Activated effector memory CD4-positive, alpha-beta T cell treated with anti-CD3 and anti-CD28 coated beads, Interleukin-2, amount 50 U/mL, for 16 hours (primary cell): ENCODE data around the gene MAP4K1.
"Not testable (repeated sequence)": the region's sequence is repeated elsewhere in the genome, so short reads cannot be mapped to it uniquely, and the experiment has no call there.

ENCODE experiments used
- DNase-seq: peaks from one replicate; pipeline ENCODE4 v3.0.0-alpha.2; 2020

MAP4K1 gene

DNA sequence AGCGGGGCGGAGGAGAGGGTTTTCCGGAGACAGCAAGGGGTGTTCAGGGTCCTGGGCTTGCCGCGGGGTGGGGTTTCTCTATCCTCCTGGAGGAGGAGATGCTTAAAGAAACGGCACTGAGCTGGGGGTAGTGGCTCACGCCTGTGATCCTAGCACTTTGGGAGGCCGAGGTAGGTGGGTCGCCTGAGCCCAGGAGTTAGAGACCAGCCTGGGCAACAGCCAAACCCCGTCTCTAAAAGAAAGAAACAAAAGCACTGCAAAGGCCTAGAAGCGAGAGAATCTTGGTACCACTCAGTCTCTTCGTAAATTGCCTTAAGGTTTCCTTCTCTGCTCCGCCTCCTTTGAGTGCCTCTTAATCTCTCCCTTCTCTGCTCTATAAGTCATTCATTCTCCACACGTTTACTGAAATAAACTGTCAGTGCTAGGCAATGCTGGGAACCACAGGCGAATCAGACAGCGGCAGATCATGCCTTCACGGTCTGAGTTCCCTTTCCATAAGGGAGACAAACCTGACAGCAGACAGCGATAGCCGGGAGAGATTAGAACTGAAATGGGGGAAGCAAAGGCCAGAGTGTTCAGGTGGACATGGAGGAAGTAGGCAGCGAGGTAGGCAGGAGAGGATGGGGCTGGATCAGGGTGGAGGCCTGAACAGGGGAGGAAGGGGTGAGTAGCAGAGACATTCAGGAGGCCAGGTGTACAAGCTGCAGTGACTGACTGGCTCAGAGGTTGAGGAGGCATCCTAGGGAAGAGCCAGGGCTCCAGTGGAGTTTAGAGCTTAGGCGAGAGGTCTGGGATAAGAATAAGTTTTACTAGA is 1.8 kb upstream of the MAP4K1 start:
- DNase-seq = no peak

DNA sequence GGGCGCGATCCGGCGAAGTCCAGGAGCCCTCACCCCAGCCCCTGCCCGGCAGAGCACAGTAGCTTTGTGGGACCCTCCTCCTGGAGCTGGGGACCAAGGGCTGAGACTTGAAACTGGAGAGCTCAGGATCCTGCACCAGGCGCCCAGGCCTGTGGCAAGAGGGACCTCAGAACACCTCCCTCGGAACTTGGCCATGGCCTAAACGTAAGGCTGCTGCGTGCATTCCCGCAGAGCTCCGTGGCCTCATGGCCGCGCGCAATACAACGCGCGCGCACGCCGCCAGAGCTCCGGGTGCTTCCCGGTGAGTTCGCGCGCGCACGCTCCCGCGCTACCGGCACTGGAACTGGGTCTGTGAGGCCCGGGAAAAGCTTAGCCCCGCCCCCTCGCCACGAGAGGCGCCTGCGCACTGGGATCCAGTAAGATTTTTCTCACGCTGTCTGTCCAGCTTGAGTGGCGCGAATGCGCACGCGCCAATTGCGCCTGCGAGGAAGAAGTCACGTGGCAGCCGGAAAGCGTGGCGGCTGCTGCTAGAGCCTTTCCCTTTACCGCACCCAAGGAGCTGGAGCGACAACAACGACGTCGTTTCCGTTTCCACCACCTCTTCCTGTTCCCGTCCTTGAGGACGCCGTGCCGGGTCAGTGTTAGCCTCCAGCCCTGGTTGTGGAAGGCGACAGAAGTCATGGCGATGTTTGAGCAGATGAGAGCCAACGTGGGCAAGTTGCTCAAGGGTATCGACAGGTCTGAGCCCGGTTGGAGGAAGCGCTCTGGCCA is 1.0 kb upstream of the MAP4K1 start, which contains the start of gene EIF3K:
Gene EIF3K, plus strand, starts transcription at position 599 of the 771 bp plus-strand sequence. Its CDS starts 81 bp downstream, at position 680.
- DNase-seq = peak; percentile 99

GRCh38 chr19:38617283-38617763 is 430 bp downstream of the MAP4K1 start:
- peak; percentile 71 for DNase-seq

DNA sequence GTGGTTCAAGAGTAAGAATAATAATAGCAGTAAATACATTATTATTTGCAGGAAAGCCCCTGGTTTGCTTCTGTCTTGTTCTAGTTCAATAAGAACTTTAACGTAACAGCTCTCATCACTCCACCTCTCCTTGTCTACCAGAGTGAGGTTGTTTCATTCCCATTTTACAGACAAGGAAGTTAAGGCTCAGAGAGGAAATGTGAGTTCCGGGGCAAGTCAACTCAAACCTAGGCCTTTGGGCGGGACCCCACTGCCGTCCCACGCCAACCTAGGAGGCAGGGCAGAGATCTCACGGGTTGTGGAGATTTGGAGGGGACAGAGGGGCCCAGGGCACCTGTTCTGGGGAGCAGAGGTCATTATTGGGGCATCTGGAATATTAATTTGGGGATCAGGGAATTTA is 1.5 kb downstream of the MAP4K1 start:
- DNase-seq = no peak

DNA sequence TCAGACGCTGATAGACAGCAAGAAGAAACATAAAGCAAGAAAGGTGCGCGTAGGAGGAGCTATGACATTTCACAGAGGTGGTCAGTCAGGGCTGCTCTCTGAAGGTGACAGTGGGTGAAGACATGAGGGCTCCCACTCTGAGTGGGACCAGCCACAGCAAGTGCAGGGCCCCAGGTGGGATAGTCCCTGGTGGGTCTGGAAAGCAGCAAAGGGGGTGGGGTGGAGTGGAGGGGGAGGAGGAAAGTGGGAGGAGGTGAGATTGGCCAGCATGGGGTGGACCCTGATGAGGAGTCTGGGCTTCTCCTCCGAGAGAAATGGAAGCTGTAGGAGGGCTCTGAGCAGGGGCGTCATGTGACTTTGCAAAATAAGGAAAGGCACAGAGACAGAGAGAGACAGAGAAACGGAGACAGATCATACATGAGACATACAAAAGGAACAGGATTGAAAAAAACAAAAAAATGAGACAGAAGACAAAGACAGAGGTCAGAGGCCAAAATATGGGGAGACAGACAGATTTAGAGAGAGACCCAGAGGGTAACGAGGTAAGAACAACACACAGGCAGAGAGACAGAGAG is 2.7 kb downstream of the MAP4K1 start:
- DNase-seq = no peak

DNA sequence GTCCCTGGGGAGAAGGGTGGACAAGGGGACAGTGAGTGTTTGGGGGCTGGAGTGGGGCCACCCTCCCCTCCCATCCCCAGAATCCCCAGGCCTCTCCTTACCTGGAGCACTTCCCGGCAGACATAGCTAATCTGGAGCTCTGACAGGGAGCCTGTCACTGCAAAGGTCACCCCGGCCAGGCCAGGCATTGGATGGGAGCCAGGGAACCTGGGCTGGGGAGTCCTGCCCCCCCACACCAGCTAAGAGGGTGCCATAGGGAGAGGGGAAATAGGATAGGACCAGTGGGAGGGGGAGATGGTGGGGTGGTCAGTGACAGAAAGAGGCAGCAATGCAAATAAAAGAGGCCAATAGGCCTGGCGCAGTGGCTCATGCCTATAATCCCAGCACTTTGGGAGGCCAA is 3.5 kb downstream of the MAP4K1 start:
- DNase-seq = no peak

GRCh38 chr19:38606131-38606530 is 11.6 kb downstream of the MAP4K1 start:
- DNase-seq = no peak

GRCh38 chr19:38602856-38603255 is 14.9 kb downstream of the MAP4K1 start:
- DNase-seq = not testable (repeated sequence)

GRCh38 chr19:38599722-38600121 is 18.0 kb downstream of the MAP4K1 start:
- no peak for DNase-seq

GRCh38 chr19:38597075-38597474 is 20.7 kb downstream of the MAP4K1 start:
- no peak for DNase-seq

DNA sequence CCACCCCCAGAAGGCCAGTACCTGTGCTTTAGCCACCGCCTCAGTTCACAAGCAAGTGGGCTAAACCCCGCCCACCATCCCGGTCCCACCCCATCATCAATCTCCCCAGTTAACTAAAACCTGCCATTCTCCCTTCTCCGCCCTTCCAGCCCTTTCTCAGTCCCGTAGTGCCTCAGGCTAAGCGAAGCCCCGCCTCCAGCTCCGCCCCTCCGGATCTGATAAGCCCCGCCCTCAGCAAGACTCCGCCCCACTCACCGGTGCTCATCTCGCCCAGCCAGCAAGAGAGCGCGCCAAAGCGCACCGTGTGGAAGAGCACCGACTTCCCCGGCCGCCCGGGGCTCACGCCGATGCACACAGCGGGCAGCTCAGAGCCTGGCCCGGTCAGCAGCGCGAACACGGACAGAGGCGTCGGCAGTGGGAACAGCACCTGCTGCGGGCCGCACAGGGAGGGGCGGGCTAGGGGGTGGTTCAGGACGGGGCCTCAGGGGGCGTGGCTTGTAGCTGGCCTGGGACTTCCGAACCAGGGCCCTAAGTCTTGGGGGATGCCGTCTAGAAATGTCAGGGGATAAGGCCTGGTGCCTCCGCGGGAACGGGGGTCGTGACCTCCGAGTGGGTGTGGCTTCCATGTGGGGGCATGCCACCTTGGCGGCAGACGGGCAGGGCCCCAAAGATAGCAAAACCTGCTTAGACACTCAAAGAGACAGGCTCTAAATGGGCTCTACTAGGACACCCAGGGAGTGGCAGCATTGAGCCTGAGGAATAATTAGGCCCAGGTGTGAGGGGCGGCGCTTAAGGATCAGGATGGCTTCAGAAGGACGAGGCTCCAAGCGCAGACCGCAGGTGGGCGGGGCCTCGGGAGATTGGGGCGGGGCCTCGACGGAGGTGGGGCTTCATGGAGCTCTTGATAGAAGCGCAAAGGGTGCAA is 21.4 kb downstream of the MAP4K1 start:
- DNase-seq = peak; percentile 72

- no peak for DNase-seq
Observed at GRCh38 chr19:38592940-38593339, 24.8 kb downstream of the MAP4K1 start.

DNA sequence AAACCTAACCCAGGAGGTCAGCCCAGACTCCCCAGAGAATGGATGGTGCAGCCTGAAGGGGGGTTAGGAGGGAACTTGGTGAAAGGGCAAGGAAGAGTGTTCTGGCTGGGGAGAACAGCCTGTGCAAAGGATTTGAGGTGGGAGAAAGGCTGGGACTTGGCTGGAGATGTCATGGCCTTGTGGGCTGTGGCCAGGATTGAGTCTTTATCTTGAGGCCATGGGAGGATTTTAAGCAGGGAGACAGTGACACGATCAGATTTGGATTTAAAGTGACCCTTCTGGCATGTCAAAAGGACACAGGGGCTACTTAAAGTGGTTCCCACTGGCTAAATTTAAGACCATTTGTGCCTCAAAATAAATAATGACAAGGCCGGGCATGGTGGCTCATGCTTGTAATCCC is 29.7 kb downstream of the MAP4K1 start:
- DNase-seq = no peak

GRCh38 chr19:38587562-38587961 is 30.2 kb downstream of the MAP4K1 start:
- no peak for DNase-seq

- DNase-seq = no peak
Observed at GRCh38 chr19:38583985-38584305, 33.8 kb downstream of the MAP4K1 start.

DNA sequence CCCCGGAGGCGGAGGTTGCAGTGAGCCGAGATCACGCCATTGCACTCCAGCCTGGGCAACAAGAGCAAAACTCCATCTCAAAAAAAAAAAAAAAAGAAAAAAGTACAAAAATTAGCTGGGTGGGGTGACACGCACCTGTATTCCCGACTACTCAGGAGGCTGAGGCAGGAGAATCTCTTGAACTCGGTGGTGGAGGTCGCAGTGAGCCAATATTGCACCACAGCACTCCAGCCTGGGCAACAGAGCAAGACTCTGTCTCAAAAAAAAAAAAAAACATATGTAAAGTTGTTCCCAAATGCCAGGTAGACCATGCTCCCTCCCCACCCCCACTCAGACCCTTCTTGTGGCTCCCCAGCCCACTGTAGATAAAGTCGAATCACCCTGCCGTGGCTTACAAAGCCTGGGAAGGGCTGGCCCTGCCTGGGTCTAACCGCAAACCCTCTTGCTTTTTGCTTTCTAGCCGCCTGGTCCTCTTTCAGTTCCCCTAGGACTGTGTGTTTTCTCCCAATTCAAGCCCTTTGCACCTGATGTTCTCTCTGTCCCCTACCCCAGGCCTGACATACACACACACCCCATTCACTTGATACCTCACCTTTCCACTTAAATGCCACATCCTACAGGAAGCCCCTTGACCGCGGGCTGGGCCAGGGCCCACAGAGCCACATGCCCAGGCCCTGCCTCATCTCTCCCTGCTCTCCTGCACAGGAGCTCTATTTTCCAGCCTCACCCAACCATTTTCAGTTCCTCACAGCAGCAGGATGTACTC is 34.4 kb downstream of the MAP4K1 start:
- no peak for DNase-seq

DNA sequence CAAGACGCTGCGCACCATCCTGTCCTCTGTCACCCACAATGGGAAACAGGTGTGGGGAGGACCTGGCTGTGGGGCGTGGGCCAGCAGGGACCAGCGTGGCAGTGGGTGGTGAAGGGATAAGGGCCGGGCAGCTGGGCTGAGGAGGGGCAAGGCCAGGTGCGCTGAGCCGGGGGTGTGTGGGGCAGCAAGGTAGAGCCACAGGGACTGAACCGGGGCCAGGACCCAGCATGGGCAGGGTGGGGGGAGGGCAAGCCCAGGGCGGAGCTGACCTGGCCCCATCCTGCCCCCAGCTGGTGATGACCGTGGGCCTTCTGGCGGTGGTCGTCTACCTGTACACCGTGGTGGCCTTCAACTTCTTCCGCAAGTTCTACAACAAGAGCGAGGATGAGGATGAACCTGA is 37.7 kb downstream of the MAP4K1 start:
- DNase-seq = no peak

DNA sequence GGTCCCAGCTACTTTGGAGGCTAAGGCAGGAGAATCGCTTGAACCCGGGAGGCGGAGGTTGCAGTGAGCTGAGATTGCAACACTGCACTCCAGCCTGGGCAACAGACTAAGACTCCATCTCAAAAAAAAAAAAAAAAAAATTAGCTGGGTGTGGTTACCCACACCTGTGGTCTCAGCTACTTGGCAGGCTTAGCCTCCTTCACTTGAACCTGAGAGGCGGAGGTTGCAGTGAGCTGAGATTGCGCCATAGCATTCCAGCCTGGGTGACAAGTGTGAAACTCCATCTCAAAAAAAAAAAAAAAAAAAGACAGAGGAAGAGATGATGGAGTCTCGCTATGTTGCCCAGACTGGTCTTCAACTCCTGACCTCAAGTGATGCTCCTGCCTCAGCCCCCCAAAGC is 38.4 kb downstream of the MAP4K1 start:
- not testable (repeated sequence) for DNase-seq

DNA sequence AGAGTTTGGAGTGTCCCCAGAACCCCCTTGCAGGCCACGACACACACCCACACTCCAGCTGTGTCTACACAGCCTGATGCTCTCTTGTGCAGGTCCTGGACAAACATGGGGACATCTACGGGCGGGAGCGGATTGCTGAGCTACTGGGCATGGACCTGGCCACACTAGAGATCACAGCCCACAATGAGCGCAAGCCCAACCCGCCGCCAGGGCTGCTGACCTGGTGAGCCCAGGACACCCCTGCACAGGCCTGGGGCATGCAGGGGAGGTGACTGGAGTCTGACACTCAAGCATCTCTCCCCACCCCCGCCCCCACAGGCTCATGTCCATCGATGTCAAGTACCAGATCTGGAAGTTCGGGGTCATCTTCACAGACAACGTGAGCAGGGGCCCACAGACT is 39.9 kb downstream of the MAP4K1 start:
- DNase-seq = no peak

- DNase-seq = no peak
Observed at GRCh38 chr19:38571682-38572081, 46.1 kb downstream of the MAP4K1 start.

GRCh38 chr19:38569368-38569983 is 48.3 kb downstream of the MAP4K1 start:
- no peak for DNase-seq
